Endothelial cell of umbilical vein (primary cell): ENCODE results near the gene ZNF527. TPM values are rescaled to one million over a fixed set of nuclear protein-coding genes. Genes with fewer than 3 reads are reported as not detected.

ENCODE experiments used
- BruUV-seq: library from RNA; stranded (reverse); fragments of 400-500 nt; replicated peaks from 2 replicates; lab custom pipeline; 2021; lab: Mats Ljungman, UMichigan
- CTCF ChIA-PET: fragments of 300-600, 350-600 bp; sonication (Branson Sonifier 250); formaldehyde crosslinking; loops from one replicate; lab custom pipeline; 2021; ENCODE audit warnings: antibody characterized with exemption, inconsistent platforms; lab: Charles Lee
- POLR2A ChIA-PET: fragments of 300-600, 350-600 bp; sonication (Branson Sonifier 250); formaldehyde crosslinking; loops from one replicate; lab custom pipeline; 2021; ENCODE audit warnings: antibody characterized with exemption, inconsistent platforms; lab: Charles Lee
- DNase-seq: peaks from one replicate; pipeline ENCODE4 v3.0.0-alpha.2; 2011; ENCODE audit warnings: low read depth, low spot score
- FAIRE-seq: peaks from 2 replicates; lab custom pipeline; 2011; peaks lifted over from hg19 to GRCh38; lab: Jason Lieb, UNC
- H2AFZ ChIP-seq: 2 replicates; pipeline ENCODE4 v1.6.0; 2012; ENCODE audit warnings: low read depth, low read length, control low read depth, inconsistent platforms
- H3K27ac ChIP-seq: 2 replicates; pipeline ENCODE4 v1.5.1; 2011; ENCODE audit warnings: low read depth, mild to moderate bottlenecking, control low read depth, low read length, moderate library complexity; ENCODE audit not compliant: insufficient read depth
- H3K27me3 ChIP-seq, 2 experiments: 2 replicates each; pipeline versions ENCODE4 v1.6.0 to v1.6.1; 2011; ENCODE audit warnings: low read length in 2 of 2, mixed read lengths in 1 of 2; ENCODE audit not compliant: control insufficient read depth in 2 of 2, insufficient read depth in 2 of 2
- H3K36me3 ChIP-seq, 2 experiments: 2 replicates in 1 of 2; 3 replicates in 1 of 2; pipeline ENCODE4 v1.5.1; 2011; ENCODE audit warnings: low read length in 2 of 2, mild to moderate bottlenecking in 1 of 2, moderate library complexity in 1 of 2; ENCODE audit not compliant: control insufficient read depth in 2 of 2, insufficient read depth in 2 of 2; ENCODE audit errors: extremely low read depth in 1 of 2
- H3K4me1 ChIP-seq: 3 replicates; pipeline ENCODE4 v1.5.1; 2011; ENCODE audit warnings: mild to moderate bottlenecking, low read length; ENCODE audit not compliant: control insufficient read depth, insufficient read depth; ENCODE audit errors: extremely low read depth
- H3K4me2 ChIP-seq: 2 replicates; pipeline ENCODE4 v1.6.1; 2011; ENCODE audit warnings: low read length, control low read depth, mixed read lengths; ENCODE audit not compliant: insufficient read depth
- H3K4me3 ChIP-seq, 3 experiments: fragments of 200-600 bp in 1 of 3; sonication (generic), shearing (Covaris generic) in 1 of 3; replicated peaks in 1 of 3; 2 replicates each; pipeline ENCODE4 v1.5.1; 2011 to 2016; ENCODE audit warnings: control low read depth in 3 of 3, low read length in 3 of 3, mild to moderate bottlenecking in 2 of 3, inconsistent platforms in 1 of 3, low read depth in 1 of 3, moderate library complexity in 1 of 3; ENCODE audit not compliant: insufficient read depth in 1 of 3
- H3K79me2 ChIP-seq: 2 replicates; pipeline ENCODE4 v1.6.0; 2012; ENCODE audit warnings: low read length, inconsistent platforms; ENCODE audit not compliant: control insufficient read depth, insufficient read depth
- H3K9ac ChIP-seq: replicated peaks from 2 replicates; pipeline ENCODE3; 2011; ENCODE audit warnings: low read length, control low read depth; ENCODE audit not compliant: insufficient read depth; ENCODE audit errors: extremely low read depth
- H3K9me1 ChIP-seq: replicated peaks from 3 replicates; pipeline ENCODE4 v1.6.0; 2011; ENCODE audit warnings: mild to moderate bottlenecking, low read length; ENCODE audit not compliant: control insufficient read depth, insufficient read depth; ENCODE audit errors: extremely low read depth
- H3K9me3 ChIP-seq: replicated peaks from 2 replicates; pipeline ENCODE4 v1.5.1; 2012; ENCODE audit warnings: low read length, inconsistent platforms; ENCODE audit not compliant: control insufficient read depth, insufficient read depth
- H4K20me1 ChIP-seq: replicated peaks from 2 replicates; pipeline ENCODE3; 2011; ENCODE audit warnings: mild to moderate bottlenecking, low read length; ENCODE audit not compliant: control insufficient read depth, insufficient read depth; ENCODE audit errors: extremely low read depth
- EZH2 ChIP-seq: IDR thresholded peaks from 2 replicates; pipeline ENCODE4 v1.6.1; 2012; ENCODE audit warnings: borderline replicate concordance, low read depth, mild to moderate bottlenecking, moderate library complexity, low read length, inconsistent platforms; ENCODE audit not compliant: severe bottlenecking
- FOS ChIP-seq: IDR thresholded peaks from 2 replicates; pipeline ENCODE4 v1.6.1; 2011; ENCODE audit warnings: mild to moderate bottlenecking, low read length, moderate library complexity, borderline replicate concordance; ENCODE audit not compliant: insufficient read depth
- GATA2 ChIP-seq: IDR thresholded peaks from 2 replicates; pipeline ENCODE4 v1.7.0; 2011; ENCODE audit warnings: low read depth, mild to moderate bottlenecking, moderate library complexity, mixed read lengths, low read length; ENCODE audit not compliant: insufficient read length, insufficient read depth
- JUN ChIP-seq: IDR thresholded peaks from 2 replicates; pipeline ENCODE4 v1.6.1; 2011; ENCODE audit warnings: borderline replicate concordance, low read depth; ENCODE audit not compliant: insufficient read length, insufficient read depth
- MYC ChIP-seq: IDR thresholded peaks from one replicate; pipeline ENCODE4 v1.6.1; 2011; ENCODE audit warnings: mild to moderate bottlenecking, low read depth, low read length
- POLR2A ChIP-seq: IDR thresholded peaks from 2 replicates; pipeline ENCODE4 v1.6.1; 2012; ENCODE audit warnings: low read depth, mild to moderate bottlenecking, control low read depth, low read length
- POLR2AphosphoS5 ChIP-seq: IDR thresholded peaks from 2 replicates; pipeline ENCODE4 v1.6.1; 2012; ENCODE audit warnings: low read depth, mild to moderate bottlenecking, control low read depth, low read length, moderate library complexity; ENCODE audit not compliant: insufficient read depth
- dilution Hi-C: fragments of 300-500 bp; cut with MboI; formaldehyde crosslinking; loops from one replicate; pipeline ENCODE4 v1.15.0; 2019; ENCODE audit warnings: low sequenced_read_pairs; ENCODE audit not compliant: extremely low pct_ligation_motif_present
- intact Hi-C: fragments of 100-400 bp; cut with micrococcal nuclease; formaldehyde crosslinking; loops from one replicate; pipeline ENCODE4 v1.10.0; 2022
- polyA plus RNA-seq, 4 experiments: library from polyadenylated mRNA; depleted of rRNA in 3 of 4; stranded (reverse) in 3 of 4; unstranded in 1 of 4; fragments of >200 nt; gene quantifications; 2 replicates each; pipeline versions ENCODE4 v1.2.1 to v1.2.3, GENCODE V29; 2011 to 2012; ENCODE audit warnings: missing spikeins in 1 of 4
- total RNA-seq: library from RNA; stranded (reverse); gene quantifications from 2 replicates; pipeline ENCODE4 v1.2.3, GENCODE V29; 2021
- TF ChIP-seq, protein P1 (sequence below), 2 donors: IDR thresholded peaks; 1 replicate in 1 of 2; 2 replicates in 1 of 2; pipeline ENCODE4 v1.5.1; 2011; ENCODE audit warnings: low read length in 2 of 2, mild to moderate bottlenecking in 2 of 2, moderate library complexity in 2 of 2, control low read depth in 1 of 2, inconsistent platforms in 1 of 2, low read depth in 1 of 2; ENCODE audit not compliant: insufficient read depth in 1 of 2; ENCODE audit errors: extremely low read depth in 1 of 2
- TF ChIP-seq, protein P2 (sequence below): IDR thresholded peaks from 2 replicates; pipeline ENCODE4 v1.6.1; 2011; ENCODE audit not compliant: insufficient read depth, insufficient read length

ZNF527 gene
- total and polyA plus RNA-seq, 2 donors (not counting 3 experiments of a cell fraction or from before 2014, with no cell fraction given) = 2.9 to 3.6 TPM

DNA sequence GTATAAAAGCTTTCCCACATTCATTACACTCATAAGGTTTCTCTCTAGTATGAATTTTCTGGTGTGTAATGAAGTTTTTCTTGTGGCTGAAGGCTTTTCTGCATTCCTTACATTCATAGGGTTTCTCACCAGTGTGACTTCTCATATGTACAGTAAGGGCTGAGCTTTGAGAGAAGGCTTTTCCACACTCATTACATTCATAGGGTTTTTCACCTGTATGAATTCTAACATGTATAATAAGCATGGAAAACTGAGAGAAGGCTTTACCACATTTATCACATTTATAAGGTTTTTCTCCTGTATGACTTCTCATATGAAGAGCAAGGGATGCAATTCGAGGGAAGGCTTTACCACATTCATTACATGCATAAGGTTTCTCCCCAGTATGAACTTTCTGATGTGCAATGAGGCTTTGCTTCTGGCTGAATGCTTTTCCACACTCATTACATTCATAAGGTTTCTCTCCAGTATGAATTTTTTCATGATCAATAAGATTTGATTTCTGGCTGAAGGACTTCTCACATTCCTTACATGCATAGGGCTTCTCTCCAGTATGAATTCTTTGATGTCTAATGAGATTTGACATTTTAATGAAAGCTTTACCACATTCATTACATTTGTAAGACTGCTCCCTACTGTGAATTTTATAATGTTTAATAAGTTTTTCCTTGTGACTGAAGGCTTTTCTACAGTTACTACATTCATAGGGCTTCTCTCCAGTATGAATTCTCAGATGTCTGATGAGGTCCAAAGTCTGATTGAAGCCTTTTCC lies 42.6 kb downstream of the ZNF527 start:
- H3K4me3 ChIP-seq = no peak overlapping the region
- FAIRE-seq = no peak
- no peaks in the 10 kb centered on the region for H3K27me3 ChIP-seq
- no peaks in the 10 kb centered on the region for H3K79me2 ChIP-seq
- no peaks in the 10 kb centered on the region for H3K9me1 ChIP-seq
- no peak overlapping the region for H3K4me2 ChIP-seq
- ChIA-PET POLR2A (no interaction called here), CTCF (no interaction called here)
- intact Hi-C loops = no loop called here
- H3K9ac ChIP-seq = no peak overlapping the region
- no peak overlapping the region for H2AFZ ChIP-seq
- H3K9me3 ChIP-seq = peaks cover 19% of the 10 kb centered on the region
- no peak for TF ChIP-seq JUN
- TF ChIP-seq POLR2A = no peak
- no peak for TF ChIP-seq FOS
- TF ChIP-seq, protein P1, sequence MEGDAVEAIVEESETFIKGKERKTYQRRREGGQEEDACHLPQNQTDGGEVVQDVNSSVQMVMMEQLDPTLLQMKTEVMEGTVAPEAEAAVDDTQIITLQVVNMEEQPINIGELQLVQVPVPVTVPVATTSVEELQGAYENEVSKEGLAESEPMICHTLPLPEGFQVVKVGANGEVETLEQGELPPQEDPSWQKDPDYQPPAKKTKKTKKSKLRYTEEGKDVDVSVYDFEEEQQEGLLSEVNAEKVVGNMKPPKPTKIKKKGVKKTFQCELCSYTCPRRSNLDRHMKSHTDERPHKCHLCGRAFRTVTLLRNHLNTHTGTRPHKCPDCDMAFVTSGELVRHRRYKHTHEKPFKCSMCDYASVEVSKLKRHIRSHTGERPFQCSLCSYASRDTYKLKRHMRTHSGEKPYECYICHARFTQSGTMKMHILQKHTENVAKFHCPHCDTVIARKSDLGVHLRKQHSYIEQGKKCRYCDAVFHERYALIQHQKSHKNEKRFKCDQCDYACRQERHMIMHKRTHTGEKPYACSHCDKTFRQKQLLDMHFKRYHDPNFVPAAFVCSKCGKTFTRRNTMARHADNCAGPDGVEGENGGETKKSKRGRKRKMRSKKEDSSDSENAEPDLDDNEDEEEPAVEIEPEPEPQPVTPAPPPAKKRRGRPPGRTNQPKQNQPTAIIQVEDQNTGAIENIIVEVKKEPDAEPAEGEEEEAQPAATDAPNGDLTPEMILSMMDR (IDR thresholded peaks at IDR 0.05; ENCODE audit: extremely low read depth in 1 of 2, insufficient read depth in 1 of 2, low read depth in 1 of 2, low read length in 2 of 2) = no peak
- TF ChIP-seq, protein P2, sequence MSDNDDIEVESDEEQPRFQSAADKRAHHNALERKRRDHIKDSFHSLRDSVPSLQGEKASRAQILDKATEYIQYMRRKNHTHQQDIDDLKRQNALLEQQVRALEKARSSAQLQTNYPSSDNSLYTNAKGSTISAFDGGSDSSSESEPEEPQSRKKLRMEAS = no peak
- TF ChIP-seq MYC = no peak
- TF ChIP-seq EZH2 = no peak
- no peak for TF ChIP-seq GATA2
- no peak for TF ChIP-seq POLR2AphosphoS5
- DNase-seq = peak; percentile 28
- H4K20me1 ChIP-seq = no peaks in the 10 kb centered on the region
- dilution Hi-C loops = no loop called here
- no peaks in the 10 kb centered on the region for H3K4me1 ChIP-seq
- H3K27ac ChIP-seq = no peak overlapping the region
- H3K36me3 ChIP-seq = no peaks in the 10 kb centered on the region
- no TSS peak for BruUV-seq

Other genes with a start within 250 kb of the ZNF527 start
- gene ZNF585A, start 198.4 kb upstream of the ZNF527 start, total RNA-seq = 6.0 and 6.7 TPM in 2 replicates
- gene ZNF585A, start 198.4 kb upstream of the ZNF527 start, polyA plus RNA-seq = 4.7 and 6.7 TPM in 2 replicates
- 7.6 and 11.1 TPM in 2 replicates for gene ZNF585B, start 160.6 kb upstream of the ZNF527 start, total RNA-seq
- gene ZNF585B, start 160.6 kb upstream of the ZNF527 start, polyA plus RNA-seq = 7.1 and 7.2 TPM in 2 replicates
- 4.9 and 7.1 TPM in 2 replicates for gene ZNF383, start 152.9 kb upstream of the ZNF527 start, total RNA-seq
- gene ZNF383, start 152.9 kb upstream of the ZNF527 start, polyA plus RNA-seq = 1.5 and 1.7 TPM in 2 replicates
- 4.4 and 5.4 TPM in 2 replicates for gene ZNF569, start 96.3 kb downstream of the ZNF527 start, total RNA-seq
- 0.86 and 1.0 TPM in 2 replicates for gene ZNF569, start 96.3 kb downstream of the ZNF527 start, polyA plus RNA-seq
- gene ZNF570, start 98.3 kb downstream of the ZNF527 start, total RNA-seq = 3.9 and 5.0 TPM in 2 replicates
- 0.84 and 1.0 TPM in 2 replicates for gene ZNF570, start 98.3 kb downstream of the ZNF527 start, polyA plus RNA-seq
- gene ZNF793, start 135.8 kb downstream of the ZNF527 start, total RNA-seq = 0.78 and 3.8 TPM in 2 replicates
- 0.37 and 0.40 TPM in 2 replicates for gene ZNF793, start 135.8 kb downstream of the ZNF527 start, polyA plus RNA-seq
- 2.0 and 2.1 TPM in 2 replicates for gene ZNF571, start 223.7 kb downstream of the ZNF527 start, total RNA-seq
- 0.70 and 0.78 TPM in 2 replicates for gene ZNF571, start 223.7 kb downstream of the ZNF527 start, polyA plus RNA-seq
- 0.75 and 0.83 TPM in 2 replicates for gene ZNF540, start 223.8 kb downstream of the ZNF527 start, total RNA-seq
- 0.08 and 0.25 TPM in 2 replicates for gene ZNF540, start 223.8 kb downstream of the ZNF527 start, polyA plus RNA-seq